ENCODE measurements around the gene NKX2-1. TPM values are rescaled to one million over a fixed set of nuclear protein-coding genes. Genes with fewer than 3 reads are reported as not detected.

NKX2-1 gene
- total and polyA plus RNA-seq, 2 of the 13 experiments (the other 11 are each of a cell fraction or from before 2014, with no cell fraction given) = not detected

GRCh38 chr14:36511981-36512584, 7.9 kb downstream of the NKX2-1 start:
- TF ChIP-seq PLSCR1 (CRISPR knock-in tag; IDR thresholded peaks at IDR 0.05; ENCODE audit: borderline replicate concordance) (no peak), SMC3 (IDR thresholded peaks at IDR 0.05; ENCODE audit: low read length) (no peak), CSRNP2 (CRISPR knock-in tag; conservative IDR thresholded peaks at IDR 0.05; ENCODE audit: low read depth) (no peak), ZNF749 (CRISPR knock-in tag; IDR thresholded peaks at IDR 0.05; ENCODE audit: borderline replicate concordance) (no peak), KDM5B (CRISPR knock-in tag; IDR thresholded peaks at IDR 0.05; ENCODE audit: borderline replicate concordance) (no peak), CERS6 (CRISPR knock-in tag; IDR thresholded peaks at IDR 0.05) (peak; percentile 44; the same call in 1 of the 2 replicates), GATAD2A (CRISPR knock-in tag; IDR thresholded peaks at IDR 0.05) (no peak), HMG20B (CRISPR knock-in tag; conservative IDR thresholded peaks at IDR 0.05) (no peak), CBX2 (IDR thresholded peaks at IDR 0.05; ENCODE audit: low read depth, low read length) (0 out of 2 replicates have a peak, but pooled peaks have one; percentile 24), CBX2 (CRISPR knock-in tag; IDR thresholded peaks at IDR 0.05; ENCODE audit: low read depth) (no peak), ZNF713 (CRISPR knock-in tag; IDR thresholded peaks at IDR 0.05) (no peak)
- no peak for DNase-seq (ENCODE audit: low spot score)
- ATAC-seq = no peak
- H4K20me1 ChIP-seq (ENCODE audit: insufficient read depth, low read length) = peaks cover 2% of the 10 kb centered on the region; the same call in 1 of the 2 replicates
- no peak overlapping the region for H3K9ac ChIP-seq (ENCODE audit: insufficient read depth, low read depth, low read length)
- BruUV-seq (replicated peaks) = no TSS peak
- H3K9me3 ChIP-seq (ENCODE audit: low read length) = no peaks in the 10 kb centered on the region
- H3K4me3 ChIP-seq (replicated peaks in 1 of 3; ENCODE audit: insufficient read depth in 1 of 3, low read depth in 2 of 3, low read length in 3 of 3) = no peak overlapping the region
- 20% methylated on average over 7 of the region's 7 CpGs for WGBS (ENCODE audit: low lambda C conversion rate)
- H2AFZ ChIP-seq (ENCODE audit: low read length) = no peak overlapping the region
- no peaks in the 10 kb centered on the region for H3K4me1 ChIP-seq (ENCODE audit: insufficient read depth, low read length)
- POLR2A ChIA-PET = no interaction called here
- no peak for FAIRE-seq
- CTCF ChIA-PET (ENCODE audit: low intra/inter-chr PET ratio, low total read pairs) = no interaction called here
- H3K79me2 ChIP-seq (ENCODE audit: insufficient read depth, low read length) = no peaks in the 10 kb centered on the region
- peaks cover 41 to 92% of the 10 kb centered on the region in 2 experiments for H3K27me3 ChIP-seq (ENCODE audit: control insufficient read depth in 1 of 2, insufficient read depth in 2 of 2, low read length in 2 of 2)
- no peaks in the 10 kb centered on the region for H3K36me3 ChIP-seq (replicated peaks in 1 of 2; ENCODE audit: control insufficient read depth in 1 of 2, insufficient read depth in 2 of 2, low read length in 2 of 2)
- in situ Hi-C loops (cut with HindIII; ENCODE audit: extremely low pct_ligation_motif_present, low pct_unique_long_range_greater_than_20kb) = no loop called here
- H3K4me2 ChIP-seq (ENCODE audit: low read depth, low read length) = no peak overlapping the region
- intact Hi-C loops (cut with micrococcal nuclease; ENCODE audit: unreplicated experiment) = no loop called here
- no peak overlapping the region for H3K27ac ChIP-seq (ENCODE audit: extremely low read length, insufficient read depth, low read length)

All from HepG2 (cell line).